Mesendoderm (in vitro differentiated cells): ENCODE measurements around the gene KIZ.

Experiments used
- DNase-seq: peaks from one replicate; pipeline ENCODE4 v3.0.0; 2013
- H2AK5ac ChIP-seq: 2 replicates; pipeline ENCODE4 v1.6.1; 2013; ENCODE audit warnings: low read length, inconsistent platforms
- H2BK120ac ChIP-seq: 2 replicates; pipeline ENCODE4 v1.6.1; 2013; ENCODE audit warnings: low read depth, mild to moderate bottlenecking, low read length, moderate library complexity, mixed read lengths
- H2BK15ac ChIP-seq: replicated peaks from 2 replicates; pipeline ENCODE4 v1.6.1; 2013; ENCODE audit warnings: low read depth, mild to moderate bottlenecking, moderate library complexity
- H2BK5ac ChIP-seq: 2 replicates; pipeline ENCODE4 v1.6.1; 2013; ENCODE audit warnings: low read length, inconsistent platforms
- H3K18ac ChIP-seq: 2 replicates; pipeline ENCODE4 v1.6.1; 2013; ENCODE audit warnings: mild to moderate bottlenecking, low read length, mixed read lengths
- H3K23ac ChIP-seq: one replicate; pipeline ENCODE4 v1.6.1; 2013; ENCODE audit warnings: low read length
- H3K27ac ChIP-seq: 2 replicates; pipeline ENCODE4 v1.5.1; 2013; ENCODE audit warnings: low read depth, mild to moderate bottlenecking, inconsistent platforms, low read length, moderate library complexity
- H3K27me3 ChIP-seq: 2 replicates; pipeline ENCODE4 v1.6.1; 2013; ENCODE audit warnings: low read length, control low read depth, mild to moderate bottlenecking, inconsistent platforms; ENCODE audit not compliant: insufficient read depth, poor library complexity
- H3K36me3 ChIP-seq: 2 replicates; pipeline ENCODE4 v1.6.1; 2013; ENCODE audit warnings: low read length, inconsistent platforms; ENCODE audit not compliant: control insufficient read depth, insufficient read depth
- H3K4ac ChIP-seq: one replicate; pipeline ENCODE4 v1.6.1; 2013; ENCODE audit warnings: low read depth, mild to moderate bottlenecking, low read length, moderate library complexity
- H3K4me1 ChIP-seq: 2 replicates; pipeline ENCODE4 v1.6.1; 2013; ENCODE audit warnings: low read depth, low read length, inconsistent platforms; ENCODE audit not compliant: control insufficient read depth
- H3K4me2 ChIP-seq: 2 replicates; pipeline ENCODE4 v1.6.1; 2013; ENCODE audit warnings: low read length
- H3K4me3 ChIP-seq: 2 replicates; pipeline ENCODE4 v1.5.1; 2013; ENCODE audit warnings: mild to moderate bottlenecking, low read length
- H3K56ac ChIP-seq: one replicate; pipeline ENCODE4 v1.6.1; 2013; ENCODE audit warnings: low read length
- H3K79me1 ChIP-seq: 2 replicates; pipeline ENCODE4 v1.6.1; 2013; ENCODE audit warnings: low read length, inconsistent platforms
- H3K79me2 ChIP-seq: 2 replicates; pipeline ENCODE4 v1.6.1; 2013; ENCODE audit warnings: mild to moderate bottlenecking, low read length; ENCODE audit not compliant: control insufficient read depth, insufficient read depth
- H3K9ac ChIP-seq: 2 replicates; pipeline ENCODE4 v1.6.1; 2013; ENCODE audit warnings: low read length, inconsistent platforms
- H4K5ac ChIP-seq: one replicate; pipeline ENCODE4 v1.6.1; 2013; ENCODE audit warnings: low read length
- H4K8ac ChIP-seq: one replicate; pipeline ENCODE4 v1.6.1; 2013; ENCODE audit warnings: low read depth, mild to moderate bottlenecking, control low read depth, low read length, moderate library complexity
- WGBS: extraction: QIAGEN DNeasy Blood & Tissue Kit; methylation state at CpG from one replicate; pipeline ENCODE4 v1.1.7; 2013; ENCODE audit warnings: low lambda C conversion rate, missing lambda C conversion rate; ENCODE audit not compliant: insufficient coverage; ENCODE audit errors: extremely low coverage; 5-methylcytosine and 5-hydroxymethylcytosine counted together

KIZ gene

DNA sequence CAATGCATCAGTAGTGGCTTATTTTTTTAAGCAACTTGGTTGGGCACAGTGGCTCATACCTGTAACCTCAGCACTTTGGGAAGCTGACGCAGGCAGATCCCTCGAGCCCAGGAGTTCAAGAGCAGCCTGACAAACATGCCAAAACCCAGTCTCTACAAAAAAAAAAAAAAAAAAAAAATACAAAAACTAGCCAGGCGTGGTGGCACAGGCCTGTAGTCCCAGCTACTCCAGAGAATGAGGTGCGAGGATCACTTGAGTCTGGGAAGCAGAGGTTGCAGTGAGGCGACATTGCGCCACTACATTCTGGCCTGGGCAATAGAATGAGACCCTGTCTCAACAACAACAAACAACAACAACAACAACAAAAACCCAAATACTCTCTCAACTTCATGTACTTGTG lies 132.5 kb downstream of the KIZ start:
- Histone ChIP-seq H3K56ac (no peak overlapping the region), H3K9ac (no peak overlapping the region), H3K23ac (no peak overlapping the region), H4K8ac (no peak overlapping the region), H3K4me2 (no peak overlapping the region), H3K79me1 (no peaks in the 10 kb centered on the region), H2AK5ac (no peak overlapping the region), H4K5ac (no peak overlapping the region), H3K79me2 (no peaks in the 10 kb centered on the region), H2BK120ac (no peak overlapping the region), H3K27ac (no peak overlapping the region), H2BK15ac (no peak overlapping the region), H3K4me3 (no peak overlapping the region), H3K4ac (no peak overlapping the region), H3K18ac (no peak overlapping the region), H2BK5ac (no peak overlapping the region), H3K27me3 (no peaks in the 10 kb centered on the region), H3K36me3 (no peaks in the 10 kb centered on the region), H3K4me1 (no peaks in the 10 kb centered on the region)
- DNase-seq, result no peak
- WGBS, result no CpG with 5 or more reads among the region's 6 CpGs

DNA sequence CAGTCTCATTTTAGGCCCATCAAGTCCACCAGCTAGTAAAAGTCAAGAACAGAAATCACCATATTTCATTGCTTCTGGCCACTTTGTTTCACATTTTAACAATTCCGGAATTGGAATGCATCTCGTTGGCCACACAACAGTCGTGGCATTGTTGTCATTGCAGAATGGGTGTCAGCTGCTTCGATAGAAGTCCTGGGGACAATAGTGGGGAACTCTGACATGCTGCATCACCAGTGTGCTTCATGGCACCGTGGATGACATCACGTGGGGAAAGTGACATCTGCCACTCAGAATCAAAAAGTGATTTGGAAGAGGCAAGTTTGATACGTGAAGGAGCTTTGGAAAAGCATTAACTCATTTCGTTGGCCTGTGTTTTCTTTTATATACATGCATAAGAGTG lies 133.5 kb downstream of the KIZ start:
- Histone ChIP-seq H3K36me3 (no peaks in the 10 kb centered on the region), H3K27ac (no peak overlapping the region), H2BK120ac (no peak overlapping the region), H3K23ac (no peak overlapping the region), H3K4me2 (no peak overlapping the region), H2BK5ac (no peak overlapping the region), H3K79me2 (no peaks in the 10 kb centered on the region), H3K9ac (no peak overlapping the region), H3K4me3 (no peak overlapping the region), H3K4ac (no peak overlapping the region), H3K56ac (no peak overlapping the region), H4K5ac (no peak overlapping the region), H3K4me1 (no peaks in the 10 kb centered on the region), H4K8ac (no peak overlapping the region), H3K18ac (no peak overlapping the region), H2AK5ac (no peak overlapping the region), H3K79me1 (no peaks in the 10 kb centered on the region), H3K27me3 (no peaks in the 10 kb centered on the region), H2BK15ac (no peak overlapping the region)
- WGBS, result no CpG with 5 or more reads among the region's 8 CpGs
- no peak for DNase-seq

DNA sequence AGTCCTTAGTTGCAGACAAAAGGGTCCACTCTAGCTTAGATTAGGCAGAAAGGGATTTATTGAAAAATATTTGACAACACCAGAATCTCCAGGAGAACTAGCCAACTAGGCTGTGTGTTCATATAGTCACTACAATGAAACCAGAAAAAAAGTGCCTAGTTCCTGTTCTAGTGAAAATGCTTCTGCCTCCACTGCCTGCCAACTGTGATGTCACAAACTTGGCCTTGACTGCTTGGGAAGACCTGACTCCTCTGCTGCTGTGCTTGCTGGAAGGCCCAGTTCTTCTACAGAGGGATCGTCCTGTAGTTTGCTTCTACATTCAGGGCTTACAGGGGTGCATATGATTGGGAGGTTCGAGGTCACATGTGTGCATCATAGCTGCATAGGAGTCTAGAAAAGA lies 136.9 kb downstream of the KIZ start:
- Histone ChIP-seq H2BK120ac (no peak overlapping the region), H3K36me3 (no peaks in the 10 kb centered on the region), H3K56ac (no peak overlapping the region), H4K8ac (no peak overlapping the region), H3K23ac (no peak overlapping the region), H3K4me3 (no peak overlapping the region), H3K27me3 (no peaks in the 10 kb centered on the region), H3K79me1 (no peaks in the 10 kb centered on the region), H3K4me1 (no peaks in the 10 kb centered on the region), H3K79me2 (no peaks in the 10 kb centered on the region), H2BK15ac (no peak overlapping the region), H3K4me2 (no peak overlapping the region), H4K5ac (no peak overlapping the region), H3K18ac (no peak overlapping the region), H3K27ac (no peak overlapping the region), H3K4ac (no peak overlapping the region), H2AK5ac (no peak overlapping the region), H3K9ac (no peak overlapping the region), H2BK5ac (no peak overlapping the region)
- WGBS, result no CpG with 5 or more reads among the region's 2 CpGs
- no peak for DNase-seq

DNA sequence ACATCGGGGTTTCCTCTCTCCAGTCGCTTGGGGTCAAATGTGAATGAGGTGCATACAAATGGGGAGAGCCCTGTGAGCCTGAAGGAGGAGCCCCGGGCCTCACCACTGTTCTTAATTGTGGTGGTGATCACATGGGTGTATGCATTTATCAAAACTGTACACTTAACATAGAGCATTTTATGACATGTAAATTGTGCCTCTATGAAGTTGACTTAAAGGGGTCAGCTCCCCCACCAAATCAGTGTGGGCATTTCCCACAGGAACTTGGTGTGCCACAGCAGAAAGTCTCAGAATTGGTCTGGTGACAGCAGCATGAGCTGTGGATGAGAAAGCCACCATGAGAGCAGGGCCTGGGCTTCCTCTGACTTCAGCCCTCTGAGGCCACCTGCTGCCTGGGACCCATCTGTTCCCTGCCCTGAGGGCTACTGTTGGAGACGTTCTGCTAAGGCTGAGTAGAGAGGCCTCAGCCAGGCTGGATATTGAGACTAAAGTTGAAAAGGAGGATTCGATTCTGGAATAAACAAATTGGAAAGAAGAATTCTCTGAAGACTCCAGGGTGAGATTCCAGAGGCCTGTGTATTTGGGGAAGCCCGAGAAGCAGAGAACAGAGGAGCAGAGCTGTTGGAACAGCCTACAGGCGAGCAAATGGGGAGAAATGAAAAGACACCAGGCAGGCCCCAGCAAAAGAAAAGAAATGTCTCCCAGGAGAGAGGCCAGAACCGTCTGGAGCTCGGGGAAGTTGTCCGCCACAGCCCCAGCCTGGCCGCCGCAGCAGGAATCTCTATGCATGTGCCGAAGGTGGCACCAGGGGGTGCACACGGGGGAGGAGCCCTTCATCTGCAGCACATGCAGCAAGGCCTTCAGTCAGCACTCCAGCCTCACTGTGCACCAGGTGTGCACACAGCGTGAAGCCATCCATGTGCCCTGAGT lies 139.6 kb downstream of the KIZ start:
- Histone ChIP-seq H3K27me3 (no peaks in the 10 kb centered on the region), H3K79me2 (no peaks in the 10 kb centered on the region), H3K4me1 (no peaks in the 10 kb centered on the region), H2BK5ac (no peak overlapping the region), H3K36me3 (no peaks in the 10 kb centered on the region), H3K79me1 (no peaks in the 10 kb centered on the region), H3K56ac (no peak overlapping the region), H3K18ac (no peak overlapping the region), H4K8ac (no peak overlapping the region), H3K27ac (no peak overlapping the region), H2BK15ac (no peak overlapping the region), H3K9ac (no peak overlapping the region), H4K5ac (no peak overlapping the region), H3K4me3 (no peak overlapping the region), H3K23ac (no peak overlapping the region), H2AK5ac (no peak overlapping the region), H3K4ac (no peak overlapping the region), H2BK120ac (no peak overlapping the region), H3K4me2 (no peak overlapping the region)
- WGBS, result no CpG with 5 or more reads among the region's 15 CpGs
- DNase-seq, result no peak

DNA sequence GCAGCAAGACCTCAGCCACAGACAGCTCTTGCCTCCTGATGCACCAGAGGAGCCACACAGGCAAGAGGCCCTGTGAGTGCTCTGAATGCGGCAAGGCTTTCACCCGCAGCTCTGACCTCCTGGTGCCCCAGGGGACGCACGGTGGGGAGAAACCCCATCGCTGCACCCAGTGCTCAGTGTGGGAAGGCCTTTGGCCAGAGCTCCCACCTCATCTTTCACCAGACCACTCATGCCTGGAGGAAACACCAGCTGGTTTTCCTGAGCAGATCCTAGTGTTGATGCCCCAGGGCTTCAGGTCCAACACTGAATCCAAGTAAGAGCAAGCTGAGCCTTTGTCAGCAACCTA lies 140.3 kb downstream of the KIZ start:
- no CpG with 5 or more reads among the region's 5 CpGs for WGBS
- no peak overlapping the region for H2BK5ac ChIP-seq

DNA sequence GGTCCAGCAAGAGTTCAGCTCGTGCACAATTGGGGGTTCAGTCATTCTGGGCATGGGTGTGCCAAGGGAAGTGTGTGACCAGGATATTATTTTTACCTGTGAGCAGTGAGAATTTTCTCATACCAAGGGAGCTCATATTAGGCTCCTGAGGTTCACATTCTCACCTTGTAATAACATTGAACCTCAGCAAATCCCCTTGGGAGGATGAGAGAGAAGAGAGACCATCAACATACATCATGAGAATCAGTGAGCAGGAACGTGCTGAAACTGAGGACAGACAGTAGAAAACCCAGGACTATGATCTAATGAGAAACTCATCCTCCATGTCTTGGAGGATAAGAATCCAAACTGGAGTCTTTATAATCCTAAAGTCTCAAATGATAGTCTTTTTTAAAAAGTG lies 143.9 kb downstream of the KIZ start:
- Histone ChIP-seq H2BK5ac (no peak overlapping the region), H3K4me3 (no peak overlapping the region), H2BK120ac (no peak overlapping the region), H3K18ac (no peak overlapping the region), H2AK5ac (no peak overlapping the region), H3K27me3 (no peaks in the 10 kb centered on the region), H4K8ac (no peak overlapping the region), H3K27ac (no peak overlapping the region), H3K23ac (no peak overlapping the region), H3K9ac (no peak overlapping the region), H2BK15ac (no peak overlapping the region), H3K56ac (no peak overlapping the region), H3K4ac (no peak overlapping the region), H3K79me2 (no peaks in the 10 kb centered on the region), H3K4me1 (no peaks in the 10 kb centered on the region), H3K36me3 (no peaks in the 10 kb centered on the region), H3K4me2 (no peak overlapping the region), H4K5ac (no peak overlapping the region), H3K79me1 (no peaks in the 10 kb centered on the region)
- DNase-seq, result no peak
- no CpG with 5 or more reads among the region's 2 CpGs for WGBS

More for the DNA sequence above, 140.3 kb downstream of the KIZ start:
- H2BK15ac ChIP-seq, result no peak overlapping the region
- no peaks in the 10 kb centered on the region for H3K79me2 ChIP-seq
- H2BK120ac ChIP-seq, result no peak overlapping the region
- H3K9ac ChIP-seq, result no peak overlapping the region
- H4K5ac ChIP-seq, result no peak overlapping the region
- H2AK5ac ChIP-seq, result no peak overlapping the region
- no peak overlapping the region for H3K4ac ChIP-seq
- H3K18ac ChIP-seq, result no peak overlapping the region
- no peak overlapping the region for H3K4me2 ChIP-seq
- H3K27ac ChIP-seq, result no peak overlapping the region
- H3K79me1 ChIP-seq, result no peaks in the 10 kb centered on the region
- no peak overlapping the region for H3K23ac ChIP-seq
- H3K36me3 ChIP-seq, result no peaks in the 10 kb centered on the region
- DNase-seq, result no peak
- no peaks in the 10 kb centered on the region for H3K4me1 ChIP-seq
- H4K8ac ChIP-seq, result no peak overlapping the region
- no peaks in the 10 kb centered on the region for H3K27me3 ChIP-seq
- H3K4me3 ChIP-seq, result no peak overlapping the region
- H3K56ac ChIP-seq, result no peak overlapping the region
